Stimulated activated CD4-positive, alpha-beta T cell treated with anti-CD3 and anti-CD28 coated beads, TNF-alpha, amount 100 ng/mL, for 4 hours (primary cell): ENCODE results near the gene CCDC57.

ENCODE experiments used
- DNase-seq, 3 experiments: peaks; one replicate each; pipeline ENCODE4 v3.0.0-alpha.2; 2020; ENCODE audit warnings: low read depth in 3 of 3

The CCDC57 gene

GRCh38 chr17:82106688-82107305 is 105.8 kb downstream of the CCDC57 start:
- no peak for DNase-seq

GRCh38 chr17:82105882-82106687 is 106.6 kb downstream of the CCDC57 start:
- DNase-seq: peak in 2 of 3 experiments; percentile 24 to 46

DNA sequence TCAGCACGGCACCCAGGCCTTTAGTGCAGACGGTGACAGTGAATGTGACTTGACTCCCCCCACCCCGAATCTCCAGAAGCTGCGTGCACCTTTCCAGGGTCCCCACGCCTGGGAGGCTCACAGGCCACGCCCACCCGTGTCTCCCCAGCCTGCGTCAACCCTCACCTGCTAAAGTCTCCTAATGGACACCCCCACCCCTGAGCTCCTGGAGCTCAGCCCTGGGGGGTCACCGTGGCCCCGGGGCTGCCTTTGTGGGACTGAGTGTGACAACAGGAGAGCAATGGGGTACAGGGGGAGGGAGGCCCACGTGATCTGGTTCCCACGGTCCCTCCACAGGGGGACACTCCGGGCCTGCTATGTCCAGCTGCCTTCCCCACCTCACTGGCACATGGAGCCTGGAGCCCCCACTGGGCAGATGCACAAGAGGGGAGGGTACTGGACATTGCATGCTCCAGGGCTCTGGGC is 107.2 kb downstream of the CCDC57 start:
- DNase-seq: no peak

- DNase-seq: no peak
Observed at GRCh38 chr17:82104797-82105416, 107.7 kb downstream of the CCDC57 start.

- no peak for DNase-seq
Observed at GRCh38 chr17:82103553-82104451, 108.8 kb downstream of the CCDC57 start.

DNA sequence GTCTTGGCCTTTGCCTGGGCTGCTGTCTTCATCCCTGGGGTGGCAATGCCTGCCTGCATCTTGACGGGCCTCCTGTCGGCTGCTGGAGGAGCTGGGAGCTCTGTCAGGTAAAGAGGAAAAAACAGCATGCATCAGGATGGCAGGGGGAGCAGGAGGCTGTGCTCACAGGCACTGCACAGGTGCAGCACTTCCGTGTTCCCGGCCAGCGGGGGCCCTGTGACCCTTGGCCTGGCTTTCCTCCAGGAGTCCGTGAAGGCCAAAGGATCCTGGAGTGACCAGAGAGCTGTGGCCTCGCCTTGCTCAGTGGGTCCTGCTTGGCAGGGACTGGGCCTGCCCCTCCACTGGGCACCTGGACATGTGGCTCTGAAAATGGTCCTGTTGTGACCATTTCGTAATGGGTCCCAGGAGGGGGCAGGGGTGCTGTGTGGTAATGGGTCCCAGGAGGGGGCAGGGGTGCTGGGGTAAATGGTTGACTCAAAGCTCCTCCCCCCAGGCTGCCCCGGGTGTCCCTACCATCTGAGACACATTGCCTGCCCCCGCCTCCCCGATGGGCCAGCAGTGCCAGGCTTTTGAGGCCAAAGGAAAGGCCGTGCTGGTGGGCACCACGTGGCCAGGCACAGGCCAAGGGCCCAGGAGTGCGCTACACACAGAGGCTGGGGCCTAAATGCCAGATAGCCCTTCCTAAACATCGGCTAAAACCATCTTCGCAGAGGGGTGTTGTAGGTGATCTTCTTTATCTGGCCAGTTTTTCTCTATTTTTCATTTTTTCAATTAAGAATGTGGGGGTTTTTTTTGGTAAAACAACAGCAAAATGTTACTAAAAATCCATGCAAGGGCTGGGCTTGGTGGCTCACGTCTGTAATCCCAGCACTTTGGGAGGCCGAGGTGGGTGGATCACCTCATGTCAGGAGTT is 110.6 kb downstream of the CCDC57 start:
- no peak for DNase-seq

- DNase-seq: no peak
Observed at GRCh38 chr17:82101301-82101715, 111.3 kb downstream of the CCDC57 start.

DNA sequence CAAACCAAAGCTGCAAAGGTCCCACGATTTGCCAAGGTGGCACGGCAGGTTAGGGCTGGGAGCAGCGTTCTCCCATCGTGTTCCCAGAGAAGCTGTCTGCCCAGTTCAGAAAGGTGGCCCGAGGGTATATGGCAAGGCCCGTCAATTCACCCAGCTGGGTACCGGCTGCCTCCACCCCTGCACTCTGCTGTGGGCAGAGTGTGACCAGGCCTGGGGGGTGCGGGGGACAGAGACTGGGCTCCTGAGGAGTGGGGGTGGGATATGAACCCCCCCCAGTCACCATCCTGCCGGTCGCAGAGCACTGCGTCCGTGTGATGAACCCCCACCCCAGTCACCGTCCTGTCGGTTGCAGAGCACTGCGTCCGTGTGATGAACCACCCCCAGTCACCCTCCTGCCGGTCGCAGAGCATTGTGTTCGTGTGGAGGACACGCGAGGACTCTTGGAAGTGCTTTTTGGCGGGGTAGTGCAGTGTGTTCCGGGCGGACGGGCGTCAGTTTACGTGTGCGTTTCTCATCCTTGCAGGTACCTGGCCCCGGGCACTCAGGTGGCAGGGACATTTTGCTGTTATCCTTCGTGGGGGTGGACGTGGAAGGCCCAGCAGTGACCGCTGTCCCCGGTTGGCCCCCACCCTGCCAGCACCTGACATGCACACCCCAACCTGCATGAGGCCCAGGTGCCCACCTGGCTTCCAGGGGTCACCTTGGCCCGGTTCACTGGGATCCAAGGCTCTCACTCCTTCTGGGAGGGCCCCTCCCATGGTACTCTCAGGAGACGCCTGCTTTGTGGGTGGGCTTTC is 111.9 kb downstream of the CCDC57 start:
- no peak for DNase-seq

DNA sequence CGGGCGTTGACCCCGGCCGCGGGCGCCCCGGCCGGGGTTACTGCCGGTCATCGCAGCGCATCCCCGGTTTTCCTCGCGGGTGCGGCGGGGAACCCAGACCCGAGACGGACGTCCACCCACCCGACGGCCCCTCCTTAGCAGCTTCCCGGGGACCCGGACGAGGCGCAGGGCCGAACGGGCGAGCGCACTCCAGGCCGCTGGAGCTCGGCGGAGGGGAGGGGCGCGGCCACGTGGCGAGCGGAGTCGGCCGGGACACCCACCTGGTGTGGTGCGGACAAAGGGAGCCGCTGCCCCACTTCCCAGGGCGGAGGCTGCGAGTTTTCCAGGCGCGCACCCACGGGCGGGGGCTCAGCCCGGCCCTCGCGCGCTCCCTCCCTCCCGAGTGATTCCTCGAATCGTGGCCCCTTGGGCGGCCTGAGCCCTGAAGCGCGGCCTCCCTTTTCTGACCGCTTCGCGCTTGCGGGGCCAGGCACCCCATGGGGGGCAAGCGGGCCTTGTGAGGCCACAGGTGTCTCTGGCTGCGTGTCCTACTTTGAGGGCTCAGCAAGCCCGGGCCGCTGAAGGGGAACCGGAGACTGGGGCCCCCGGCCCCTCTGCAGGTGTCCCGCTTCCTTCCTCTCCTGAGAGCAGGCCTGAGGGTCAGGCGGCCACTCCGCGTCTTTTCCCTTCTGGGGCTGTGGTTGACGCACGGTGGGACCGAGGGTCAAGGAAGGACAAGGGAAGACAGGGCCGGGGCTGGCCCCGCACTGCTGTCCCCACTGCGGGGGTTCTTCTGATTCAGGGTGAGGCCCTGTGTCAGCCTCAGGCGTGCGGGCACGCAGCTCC is 113.5 kb downstream of the CCDC57 start:
- DNase-seq: no peak

DNA sequence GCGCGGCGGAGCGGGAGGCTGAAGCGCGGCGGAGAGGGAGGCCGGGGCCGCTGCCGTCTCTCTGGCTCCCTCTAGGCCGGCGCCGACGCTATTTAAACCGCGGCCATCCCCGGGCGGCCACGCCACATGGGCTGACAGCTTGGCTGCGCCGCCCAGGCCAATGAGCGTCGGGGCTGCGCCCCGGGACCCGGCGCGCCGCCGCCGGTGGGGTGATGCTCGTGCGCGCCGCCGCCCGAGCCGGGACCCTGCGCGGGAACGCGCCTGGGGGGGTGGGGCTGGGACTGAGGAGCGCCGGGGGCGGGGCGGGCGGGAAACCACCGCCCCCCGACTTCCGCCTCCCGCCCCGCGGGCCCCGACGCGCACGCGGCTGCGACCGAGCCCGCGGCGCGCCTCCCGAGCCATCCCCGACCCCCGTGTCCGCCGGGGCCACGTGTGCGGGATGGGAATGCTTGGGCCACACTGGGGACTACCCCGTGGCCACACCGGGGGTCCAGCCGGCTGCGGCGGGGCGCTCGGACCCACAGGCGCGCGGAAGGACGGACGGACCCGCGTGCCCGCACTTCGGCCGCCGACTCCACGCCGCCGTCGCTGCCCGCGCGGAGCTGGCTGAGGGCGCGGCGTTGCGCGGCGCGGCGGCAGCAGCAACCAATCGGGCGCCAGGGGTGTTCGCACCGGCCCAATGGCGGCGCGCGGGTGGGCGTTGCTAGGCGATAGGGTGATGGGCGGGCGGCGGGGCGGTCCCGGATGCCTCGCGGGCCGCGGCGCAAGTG is 114.3 kb downstream of the CCDC57 start, which contains the start of gene FASN:
TSS of gene FASN (minus strand) at position 68 of the 770 bp plus-strand sequence. CDS start 1,791 bp downstream, outside the sequence.
- DNase-seq: peak; percentile 83 to 91 (median 86)

- DNase-seq: no peak
Observed at GRCh38 chr17:82097919-82098168, 114.8 kb downstream of the CCDC57 start.

GRCh38 chr17:82097184-82097918 is 115.3 kb downstream of the CCDC57 start:
- DNase-seq: peak; percentile 33 to 52 (median 41)

DNA sequence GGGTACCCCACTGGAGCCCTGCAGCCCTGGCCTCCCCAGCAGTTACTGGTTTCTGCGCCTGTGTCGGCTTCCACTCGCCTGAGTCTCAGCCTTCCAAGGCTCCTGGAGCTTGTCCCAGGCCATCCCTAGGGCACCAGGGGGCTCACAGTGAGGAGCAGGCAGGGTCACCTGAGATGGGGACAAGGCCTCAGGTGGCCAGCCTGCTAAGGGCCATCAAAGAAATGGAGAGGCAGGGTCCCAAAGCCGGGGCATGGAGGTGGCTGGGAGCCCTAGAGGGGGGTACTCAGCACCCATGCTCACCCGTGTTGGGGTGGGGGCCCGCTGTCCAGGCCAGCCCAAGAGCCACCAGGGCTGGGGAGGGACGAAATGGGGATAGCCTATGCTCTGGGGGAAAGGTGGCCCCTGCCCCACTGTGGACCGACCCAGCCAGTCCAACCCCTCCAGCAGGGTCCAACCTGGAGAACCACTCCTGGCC is 115.9 kb downstream of the CCDC57 start:
- no peak for DNase-seq

GRCh38 chr17:82095777-82096708 is 116.6 kb downstream of the CCDC57 start:
- DNase-seq: no peak

- DNase-seq: no peak
Observed at GRCh38 chr17:82094931-82095776, 117.5 kb downstream of the CCDC57 start.
